ENCODE results near the gene ZMYM4.
"Not testable (repeated sequence)": the region's sequence is repeated elsewhere in the genome, so short reads cannot be mapped to it uniquely, and the experiment has no call there.

The ZMYM4 gene

GRCh38 chr1:35453031-35453430 lies 184.5 kb downstream of the ZMYM4 start:
- H3K4me3 ChIP-seq (ENCODE audit: low read length), result no peak overlapping the region
- TF ChIP-seq ZNF274 (IDR thresholded peaks at IDR 0.05; ENCODE audit: low read depth, low read length), result no peak

GRCh38 chr1:35454176-35454575 lies 185.7 kb downstream of the ZMYM4 start:
- TF ChIP-seq ZNF274 (IDR thresholded peaks at IDR 0.05; ENCODE audit: low read depth, low read length), result no peak
- no peak overlapping the region for H3K4me3 ChIP-seq (ENCODE audit: low read length)

- no peak overlapping the region for H3K4me3 ChIP-seq (ENCODE audit: low read length)
- TF ChIP-seq ZNF274 (IDR thresholded peaks at IDR 0.05; ENCODE audit: low read depth, low read length), result no peak
These were observed 186.1 kb downstream of the ZMYM4 start for GRCh38 chr1:35454616-35455015.

GRCh38 chr1:35460796-35461195 lies 192.3 kb downstream of the ZMYM4 start:
- no peak overlapping the region for H3K4me3 ChIP-seq (ENCODE audit: low read length)
- TF ChIP-seq ZNF274 (IDR thresholded peaks at IDR 0.05; ENCODE audit: low read depth, low read length), result no peak

- no peak overlapping the region; the same call in 1 of the 2 replicates for H3K4me3 ChIP-seq (ENCODE audit: low read length)
- TF ChIP-seq ZNF274 (IDR thresholded peaks at IDR 0.05; ENCODE audit: low read depth, low read length), result no peak
These were observed 193.6 kb downstream of the ZMYM4 start for GRCh38 chr1:35461966-35462651.

GRCh38 chr1:35463232-35463631 lies 194.7 kb downstream of the ZMYM4 start:
- TF ChIP-seq ZNF274 (IDR thresholded peaks at IDR 0.05; ENCODE audit: low read depth, low read length), result no peak

GRCh38 chr1:35463749-35464148 lies 195.2 kb downstream of the ZMYM4 start:
- H3K4me3 ChIP-seq (ENCODE audit: low read length), result not testable (repeated sequence)

More at GRCh38 chr1:35463232-35463631, 194.7 kb downstream of the ZMYM4 start:
- H3K4me3 ChIP-seq (ENCODE audit: low read length), result no peak overlapping the region

- TF ChIP-seq ZNF274 (IDR thresholded peaks at IDR 0.05; ENCODE audit: low read depth, low read length), result no peak
- H3K4me3 ChIP-seq (ENCODE audit: low read length), result no peak overlapping the region
These were observed 197.6 kb downstream of the ZMYM4 start for GRCh38 chr1:35466120-35466519.

- TF ChIP-seq ZNF274 (IDR thresholded peaks at IDR 0.05; ENCODE audit: low read depth, low read length), result no peak
- H3K4me3 ChIP-seq (ENCODE audit: low read length), result no peak overlapping the region
These were observed 202.6 kb downstream of the ZMYM4 start for GRCh38 chr1:35470977-35471613.

Data from GM08714 (cell line).